ENCODE data around the gene BMPER. TPM values are rescaled to one million over a fixed set of nuclear protein-coding genes. Genes with fewer than 3 reads are reported as not detected.

BMPER gene
- total RNA-seq, 1 experiment from 2014 or later = not detected

DNA sequence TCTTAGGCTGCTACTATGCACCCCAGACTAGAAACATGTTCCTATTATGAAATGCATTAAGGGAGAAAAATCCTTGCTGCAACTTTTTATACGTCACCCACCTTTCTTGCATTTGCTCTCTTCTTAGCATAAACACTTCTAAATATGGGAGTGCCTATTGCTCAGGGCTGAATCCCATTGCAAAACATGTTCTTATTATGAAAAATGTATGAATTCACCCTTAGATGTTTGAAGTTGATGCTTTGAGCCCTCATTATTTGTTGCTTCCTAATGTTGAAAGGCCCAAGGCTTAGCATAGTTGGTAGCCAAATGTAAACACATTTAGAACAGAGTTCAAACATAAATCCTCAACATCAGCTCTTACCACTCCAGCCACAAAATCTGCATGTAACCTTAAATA lies 52.8 kb downstream of the BMPER start:
- ChIA-PET POLR2A (no interaction called here), CTCF (no interaction called here)
- Histone ChIP-seq H3K4me3 (ENCODE audit: low read depth in 2 of 2, low read length in 2 of 2) (no peak overlapping the region), H3K27ac (ENCODE audit: low read length) (no peak overlapping the region), H3K9me3 (ENCODE audit: control insufficient read depth, insufficient read depth, low read depth, low read length) (no peaks in the 10 kb centered on the region), H3K27me3 (ENCODE audit: control insufficient read depth, insufficient read depth, low read length) (no peaks in the 10 kb centered on the region), H3K36me3 (ENCODE audit: control insufficient read depth, insufficient read depth, low read length) (no peaks in the 10 kb centered on the region), H3K4me1 (ENCODE audit: control insufficient read depth, insufficient read depth, low read length) (no peaks in the 10 kb centered on the region)
- no TSS peak for BruUV-seq (replicated peaks)
- in situ Hi-C loops (cut with HindIII; ENCODE audit: low pct_unique_long_range_greater_than_20kb, low sequenced_read_pairs) (no loop called here), intact Hi-C loops (cut with micrococcal nuclease; ENCODE audit: unreplicated experiment) (no loop called here)
- TF ChIP-seq POLR2AphosphoS5 (IDR thresholded peaks at IDR 0.05; ENCODE audit: low read depth, low read length) = no peak
- TF ChIP-seq, protein P1, sequence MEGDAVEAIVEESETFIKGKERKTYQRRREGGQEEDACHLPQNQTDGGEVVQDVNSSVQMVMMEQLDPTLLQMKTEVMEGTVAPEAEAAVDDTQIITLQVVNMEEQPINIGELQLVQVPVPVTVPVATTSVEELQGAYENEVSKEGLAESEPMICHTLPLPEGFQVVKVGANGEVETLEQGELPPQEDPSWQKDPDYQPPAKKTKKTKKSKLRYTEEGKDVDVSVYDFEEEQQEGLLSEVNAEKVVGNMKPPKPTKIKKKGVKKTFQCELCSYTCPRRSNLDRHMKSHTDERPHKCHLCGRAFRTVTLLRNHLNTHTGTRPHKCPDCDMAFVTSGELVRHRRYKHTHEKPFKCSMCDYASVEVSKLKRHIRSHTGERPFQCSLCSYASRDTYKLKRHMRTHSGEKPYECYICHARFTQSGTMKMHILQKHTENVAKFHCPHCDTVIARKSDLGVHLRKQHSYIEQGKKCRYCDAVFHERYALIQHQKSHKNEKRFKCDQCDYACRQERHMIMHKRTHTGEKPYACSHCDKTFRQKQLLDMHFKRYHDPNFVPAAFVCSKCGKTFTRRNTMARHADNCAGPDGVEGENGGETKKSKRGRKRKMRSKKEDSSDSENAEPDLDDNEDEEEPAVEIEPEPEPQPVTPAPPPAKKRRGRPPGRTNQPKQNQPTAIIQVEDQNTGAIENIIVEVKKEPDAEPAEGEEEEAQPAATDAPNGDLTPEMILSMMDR (IDR thresholded peaks at IDR 0.05) = no peak
- TF ChIP-seq, protein P2, sequence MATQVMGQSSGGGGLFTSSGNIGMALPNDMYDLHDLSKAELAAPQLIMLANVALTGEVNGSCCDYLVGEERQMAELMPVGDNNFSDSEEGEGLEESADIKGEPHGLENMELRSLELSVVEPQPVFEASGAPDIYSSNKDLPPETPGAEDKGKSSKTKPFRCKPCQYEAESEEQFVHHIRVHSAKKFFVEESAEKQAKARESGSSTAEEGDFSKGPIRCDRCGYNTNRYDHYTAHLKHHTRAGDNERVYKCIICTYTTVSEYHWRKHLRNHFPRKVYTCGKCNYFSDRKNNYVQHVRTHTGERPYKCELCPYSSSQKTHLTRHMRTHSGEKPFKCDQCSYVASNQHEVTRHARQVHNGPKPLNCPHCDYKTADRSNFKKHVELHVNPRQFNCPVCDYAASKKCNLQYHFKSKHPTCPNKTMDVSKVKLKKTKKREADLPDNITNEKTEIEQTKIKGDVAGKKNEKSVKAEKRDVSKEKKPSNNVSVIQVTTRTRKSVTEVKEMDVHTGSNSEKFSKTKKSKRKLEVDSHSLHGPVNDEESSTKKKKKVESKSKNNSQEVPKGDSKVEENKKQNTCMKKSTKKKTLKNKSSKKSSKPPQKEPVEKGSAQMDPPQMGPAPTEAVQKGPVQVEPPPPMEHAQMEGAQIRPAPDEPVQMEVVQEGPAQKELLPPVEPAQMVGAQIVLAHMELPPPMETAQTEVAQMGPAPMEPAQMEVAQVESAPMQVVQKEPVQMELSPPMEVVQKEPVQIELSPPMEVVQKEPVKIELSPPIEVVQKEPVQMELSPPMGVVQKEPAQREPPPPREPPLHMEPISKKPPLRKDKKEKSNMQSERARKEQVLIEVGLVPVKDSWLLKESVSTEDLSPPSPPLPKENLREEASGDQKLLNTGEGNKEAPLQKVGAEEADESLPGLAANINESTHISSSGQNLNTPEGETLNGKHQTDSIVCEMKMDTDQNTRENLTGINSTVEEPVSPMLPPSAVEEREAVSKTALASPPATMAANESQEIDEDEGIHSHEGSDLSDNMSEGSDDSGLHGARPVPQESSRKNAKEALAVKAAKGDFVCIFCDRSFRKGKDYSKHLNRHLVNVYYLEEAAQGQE (IDR thresholded peaks at IDR 0.05; ENCODE audit: insufficient read depth in 1 of 2, low read depth in 2 of 2, low read length in 1 of 2) = no peak
- no peak for TF ChIP-seq TCF7L2 (IDR thresholded peaks at IDR 0.05; ENCODE audit: low read depth, low read length)
- DNase-seq (ENCODE audit: low read depth, low spot score) (no peak), ATAC-seq (no peak)

DNA sequence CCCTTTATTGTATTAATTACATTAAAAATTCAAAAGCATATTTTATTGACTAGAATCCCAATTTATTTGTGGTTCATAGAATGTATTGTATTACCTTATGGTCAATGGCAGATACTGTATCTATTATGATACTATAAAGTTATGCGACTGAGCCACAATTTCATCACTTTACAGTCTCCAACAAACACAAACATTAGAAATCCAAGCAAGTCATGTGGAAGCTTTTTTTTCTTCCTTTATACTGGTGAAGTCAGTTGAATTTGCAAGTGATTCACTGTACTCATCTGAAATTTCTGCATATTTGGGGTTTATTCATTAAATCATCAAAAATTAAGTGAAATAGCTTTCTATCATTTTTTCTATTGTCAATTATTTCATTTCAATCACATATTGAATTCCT lies 54.3 kb downstream of the BMPER start:
- Histone ChIP-seq H3K9me3 (ENCODE audit: control insufficient read depth, insufficient read depth, low read depth, low read length) (no peaks in the 10 kb centered on the region), H3K4me3 (ENCODE audit: low read depth in 2 of 2, low read length in 2 of 2) (no peak overlapping the region), H3K27ac (ENCODE audit: low read length) (no peak overlapping the region), H3K4me1 (ENCODE audit: control insufficient read depth, insufficient read depth, low read length) (no peaks in the 10 kb centered on the region), H3K36me3 (ENCODE audit: control insufficient read depth, insufficient read depth, low read length) (no peaks in the 10 kb centered on the region), H3K27me3 (ENCODE audit: control insufficient read depth, insufficient read depth, low read length) (no peaks in the 10 kb centered on the region)
- in situ Hi-C loops (cut with HindIII; ENCODE audit: low pct_unique_long_range_greater_than_20kb, low sequenced_read_pairs) = no loop called here
- TF ChIP-seq SIN3A (IDR thresholded peaks at IDR 0.05; ENCODE audit: borderline replicate concordance, insufficient read depth, low read depth, low read length) (no peak), TCF7L2 (IDR thresholded peaks at IDR 0.05; ENCODE audit: low read depth, low read length) (no peak), POLR2AphosphoS5 (IDR thresholded peaks at IDR 0.05; ENCODE audit: low read depth, low read length) (no peak)
- TF ChIP-seq, protein P1 (IDR thresholded peaks at IDR 0.05) = no peak
- TF ChIP-seq, protein P2 (IDR thresholded peaks at IDR 0.05; ENCODE audit: insufficient read depth in 1 of 2, low read depth in 2 of 2, low read length in 1 of 2) = no peak
- ATAC-seq (no peak), DNase-seq (ENCODE audit: low read depth, low spot score) (no peak)
- no TSS peak for BruUV-seq (replicated peaks)
- intact Hi-C loops (cut with micrococcal nuclease; ENCODE audit: unreplicated experiment) = no loop called here
- CTCF ChIA-PET = no interaction called here
- POLR2A ChIA-PET = no interaction called here
